GM18502 (cell line): ENCODE measurements around the gene AOAH.
"Not testable (repeated sequence)": the region's sequence is repeated elsewhere in the genome, so short reads cannot be mapped to it uniquely, and the experiment has no call there.

ENCODE experiments used
- ATAC-seq: cut with Tn5 transposase; IDR thresholded peaks from one replicate; pipeline ENCODE4 v1.9.1; 2021; ENCODE audit warnings: mild to moderate bottlenecking; ENCODE audit not compliant: unreplicated experiment, poor library complexity

AOAH gene

GRCh38 chr7:36487756-36488336, 236.4 kb downstream of the AOAH start:
- no peak for ATAC-seq

- ATAC-seq = no peak
Observed at GRCh38 chr7:36486336-36486735, 238.0 kb downstream of the AOAH start.

- no peak for ATAC-seq
Observed at GRCh38 chr7:36484265-36484664, 240.0 kb downstream of the AOAH start.

- not testable (repeated sequence) for ATAC-seq
Observed at GRCh38 chr7:36483853-36484252, 240.4 kb downstream of the AOAH start.

GRCh38 chr7:36478745-36479144, 245.5 kb downstream of the AOAH start:
- no peak for ATAC-seq

- ATAC-seq = no peak
Observed at GRCh38 chr7:36475381-36475780, 248.9 kb downstream of the AOAH start.

GRCh38 chr7:36475011-36475342, 249.3 kb downstream of the AOAH start:
- no peak for ATAC-seq

- no peak for ATAC-seq
Observed at GRCh38 chr7:36474283-36475010, 249.8 kb downstream of the AOAH start.

GRCh38 chr7:36473454-36474282, 250.6 kb downstream of the AOAH start:
- ATAC-seq = no peak

GRCh38 chr7:36472141-36472729, 252.1 kb downstream of the AOAH start:
- ATAC-seq = no peak

- no peak for ATAC-seq
Observed at GRCh38 chr7:36469236-36469635, 255.1 kb downstream of the AOAH start.

- ATAC-seq = no peak
Observed at GRCh38 chr7:36468370-36469101, 255.8 kb downstream of the AOAH start.

GRCh38 chr7:36466001-36466400, 258.3 kb downstream of the AOAH start:
- not testable (repeated sequence) for ATAC-seq

- no peak for ATAC-seq
Observed at GRCh38 chr7:36464271-36464670, 260.0 kb downstream of the AOAH start.
